GM19193 (cell line): Measurements from ENCODE around the gene SGF29.
A peak's percentile ranks its signal among the peaks of the same experiment; 100 is the strongest.

ENCODE experiments used
- POLR2A ChIP-seq: IDR thresholded peaks from 4 replicates; pipeline ENCODE4 v1.6.1; 2011; ENCODE audit not compliant: insufficient read depth, insufficient read length; ENCODE audit errors: extremely low read depth

The SGF29 gene

GRCh38 chr16:28553776-28554633, at the start of gene SGF29:
Gene SGF29 (plus strand): TSS chr16:28553920. CDS start chr16:28581070, 27,150 bp downstream.
- TF ChIP-seq POLR2A = peak; percentile 97

DNA sequence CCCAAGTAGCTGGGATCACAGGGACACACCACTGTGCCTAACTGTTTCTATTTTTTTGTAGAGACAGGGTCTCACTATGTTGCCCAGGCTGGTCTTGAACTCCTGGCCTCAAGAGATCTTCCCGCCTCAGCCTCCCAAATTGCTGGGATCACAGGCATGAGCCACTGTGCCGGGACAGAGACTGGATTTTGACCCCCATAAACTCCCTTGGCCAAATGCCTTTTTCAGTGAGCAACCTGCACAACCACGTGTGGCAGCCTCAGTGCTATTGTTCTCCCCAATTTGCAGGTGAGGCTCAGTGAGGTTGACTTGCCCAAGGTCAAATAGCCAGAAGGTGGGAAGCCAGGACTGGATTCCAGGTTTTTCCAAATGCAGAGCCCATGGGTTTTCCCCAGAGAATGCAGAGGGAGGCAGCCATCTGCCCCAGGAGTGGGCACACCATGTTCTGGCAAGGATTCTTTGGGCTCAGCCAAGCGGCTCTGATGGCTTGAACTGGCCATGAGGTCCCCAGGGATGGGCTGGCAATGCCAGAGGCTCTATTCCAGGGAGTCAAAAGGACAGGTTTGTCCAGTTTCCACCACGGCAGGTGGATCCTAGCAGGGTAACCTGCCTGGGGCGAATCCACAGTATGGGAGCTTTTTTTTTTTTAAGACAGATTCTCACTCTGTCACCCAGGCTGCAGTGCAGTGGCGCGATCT, 48.9 kb upstream of the SGF29 start:
- TF ChIP-seq POLR2A = no peak

DNA sequence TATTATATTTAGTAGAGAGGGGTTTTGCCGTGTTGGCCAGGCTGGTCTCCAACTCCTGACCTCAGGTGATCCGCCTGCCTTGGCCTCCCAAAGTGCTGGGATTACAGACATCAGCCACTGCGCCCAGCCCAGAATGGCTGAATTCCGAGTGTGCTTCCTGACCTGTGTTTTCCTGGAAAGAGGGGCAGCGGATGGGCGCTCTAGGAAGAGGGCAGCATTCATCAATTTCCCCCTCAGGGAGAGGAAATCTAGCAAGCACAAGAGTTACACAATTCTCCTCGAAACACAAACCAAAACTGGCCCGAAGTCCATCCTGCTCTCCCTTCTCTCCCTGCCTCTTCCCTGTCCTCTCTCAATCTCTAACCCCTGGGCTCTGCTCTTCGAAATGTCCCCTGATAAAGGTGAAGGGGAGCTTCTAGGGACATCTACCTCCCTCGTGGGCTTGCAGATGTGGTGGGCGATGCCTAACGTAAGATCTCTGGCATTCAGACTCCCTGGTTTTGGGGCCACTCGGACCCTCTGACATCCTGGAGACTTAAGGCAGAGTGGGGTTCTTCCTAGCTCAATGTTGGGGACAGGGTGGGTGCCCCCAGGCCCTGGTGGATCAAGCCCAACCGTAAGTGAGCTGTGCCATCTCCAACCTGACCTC, 48.1 kb upstream of the SGF29 start:
- TF ChIP-seq POLR2A = no peak

GRCh38 chr16:28511031-28511430, 42.7 kb upstream of the SGF29 start:
- TF ChIP-seq POLR2A = no peak

- no peak for TF ChIP-seq POLR2A
Observed at GRCh38 chr16:28511801-28512789, 41.6 kb upstream of the SGF29 start.

GRCh38 chr16:28513484-28514181, 40.1 kb upstream of the SGF29 start:
- no peak for TF ChIP-seq POLR2A

DNA sequence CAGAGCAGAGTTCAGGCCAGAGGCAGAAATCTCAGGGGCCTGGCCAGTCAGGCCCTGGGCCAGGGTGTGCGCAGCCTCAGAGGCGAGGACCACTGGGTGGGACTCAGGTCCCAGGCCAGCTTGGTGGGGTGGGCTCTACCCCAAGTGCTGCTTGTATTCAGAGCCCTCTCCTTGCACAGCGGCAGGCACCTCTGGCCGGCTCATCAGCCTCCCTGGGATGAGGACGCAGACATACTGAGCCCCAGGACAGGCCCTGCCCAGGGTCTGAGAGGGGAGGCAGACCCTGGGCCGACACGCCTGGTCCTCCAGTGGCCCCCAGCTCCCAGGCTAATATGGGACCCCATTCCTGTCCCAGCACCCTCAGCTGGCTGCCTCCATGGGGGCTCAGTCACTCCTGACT, 39.5 kb upstream of the SGF29 start:
- TF ChIP-seq POLR2A = no peak

DNA sequence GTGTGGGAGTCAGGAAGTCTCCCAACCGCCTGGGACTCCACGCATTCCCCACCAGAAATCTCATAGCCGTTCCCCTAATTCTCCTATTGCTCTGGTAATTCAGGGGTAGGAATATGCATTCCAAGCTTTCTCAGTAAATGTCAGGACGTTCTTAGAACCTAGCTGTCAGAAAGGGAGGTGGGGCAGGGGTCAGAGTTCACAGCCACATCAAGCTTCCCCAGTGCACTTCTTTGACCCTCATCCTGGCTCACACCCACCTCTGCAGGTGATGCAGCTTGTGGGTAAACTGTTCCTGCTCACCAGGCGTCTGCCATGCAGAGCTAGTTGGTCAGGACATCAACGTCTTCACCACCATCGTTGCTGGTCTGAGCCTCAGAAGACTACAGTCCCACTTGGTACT, 33.0 kb upstream of the SGF29 start:
- TF ChIP-seq POLR2A = no peak

GRCh38 chr16:28521436-28521835, 32.3 kb upstream of the SGF29 start:
- no peak for TF ChIP-seq POLR2A

- TF ChIP-seq POLR2A = no peak
Observed at GRCh38 chr16:28522792-28523191, 30.9 kb upstream of the SGF29 start.

- no peak for TF ChIP-seq POLR2A
Observed at GRCh38 chr16:28524681-28525171, 29.0 kb upstream of the SGF29 start.

DNA sequence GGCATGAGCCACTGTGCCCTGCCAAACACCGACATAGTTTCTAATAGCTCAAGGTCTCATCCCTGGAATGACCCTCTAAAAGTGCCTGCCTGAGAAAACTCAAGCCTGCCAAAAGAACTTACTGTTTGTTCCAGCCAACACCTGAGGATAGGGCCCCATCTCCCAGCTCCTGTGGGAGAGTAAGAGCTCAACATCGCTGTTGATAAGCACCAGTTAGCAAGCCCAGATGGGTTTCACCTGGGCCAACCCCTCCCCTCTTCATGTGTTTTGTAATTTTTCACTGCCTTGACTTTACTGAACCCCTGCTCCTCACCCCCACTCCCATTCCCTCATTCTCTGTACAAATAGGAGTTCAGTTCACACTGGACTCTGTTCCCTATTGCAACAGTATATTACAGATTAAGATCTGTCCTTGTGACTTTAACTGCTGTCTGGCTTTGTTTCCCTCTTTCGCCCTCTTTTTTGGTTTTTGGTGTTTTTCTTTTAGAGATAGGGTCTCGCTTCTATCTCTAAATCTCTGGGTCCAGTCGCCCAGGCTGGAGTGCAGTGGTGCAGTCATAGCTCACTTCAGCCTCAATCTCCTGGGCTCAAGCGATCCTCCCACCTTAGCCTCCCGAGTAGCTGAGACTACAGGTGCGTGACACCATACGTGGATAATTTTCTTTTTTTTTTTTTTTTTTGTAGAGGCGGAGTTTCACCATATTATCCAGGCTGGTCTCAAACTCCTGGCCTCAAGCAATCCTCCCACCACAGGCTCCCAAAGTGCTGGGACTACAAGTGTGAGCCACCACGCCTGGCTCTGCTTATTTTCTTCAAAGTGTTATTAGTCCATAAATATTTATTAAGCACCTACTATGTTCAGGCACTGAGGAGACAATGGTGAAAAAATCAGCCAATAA, 27.3 kb upstream of the SGF29 start:
- TF ChIP-seq POLR2A = no peak

GRCh38 chr16:28527985-28528384, 25.7 kb upstream of the SGF29 start:
- TF ChIP-seq POLR2A = no peak
